H9 (cell line): ENCODE measurements around the gene R3HDM2. TPM values are rescaled to one million over a fixed set of nuclear protein-coding genes. Genes with fewer than 3 reads are reported as not detected.

ENCODE experiments used
- DNase-seq: peaks from one replicate; pipeline ENCODE4 v3.0.0-alpha.2; 2017
- H2AFZ ChIP-seq: one replicate; pipeline ENCODE4 v1.6.1; 2013; ENCODE audit warnings: mild to moderate bottlenecking, low read length, control low read depth, moderate library complexity
- H2AK5ac ChIP-seq: 2 replicates; pipeline ENCODE4 v1.6.1; 2013; ENCODE audit warnings: low read length, control low read depth, mixed read lengths; ENCODE audit not compliant: insufficient read length
- H2BK120ac ChIP-seq: one replicate; pipeline ENCODE4 v1.6.1; 2013; ENCODE audit warnings: low read depth, mild to moderate bottlenecking, low read length, control low read depth, inconsistent platforms; ENCODE audit not compliant: poor library complexity, severe bottlenecking
- H2BK12ac ChIP-seq: 2 replicates; pipeline ENCODE4 v1.6.1; 2013; ENCODE audit warnings: low read length, control low read depth, mixed read lengths, low read depth; ENCODE audit not compliant: insufficient read length
- H2BK15ac ChIP-seq: 2 replicates; pipeline ENCODE4 v1.6.1; 2013; ENCODE audit warnings: low read depth, low read length, control low read depth
- H2BK20ac ChIP-seq: one replicate; pipeline ENCODE4 v1.6.1; 2013; ENCODE audit warnings: low read depth, mild to moderate bottlenecking, low read length, control low read depth, inconsistent platforms; ENCODE audit not compliant: poor library complexity, severe bottlenecking
- H2BK5ac ChIP-seq: 2 replicates; pipeline ENCODE4 v1.6.1; 2013; ENCODE audit warnings: low read length, control low read depth, mixed read lengths; ENCODE audit not compliant: insufficient read length
- H3K14ac ChIP-seq: 2 replicates; pipeline ENCODE4 v1.6.1; 2013; ENCODE audit warnings: low read length, control low read depth; ENCODE audit not compliant: insufficient read depth
- H3K18ac ChIP-seq: 2 replicates; pipeline ENCODE4 v1.6.1; 2013; ENCODE audit warnings: low read depth, mild to moderate bottlenecking, mixed read lengths, low read length, control low read depth; ENCODE audit not compliant: insufficient read length
- H3K23ac ChIP-seq: 2 replicates; pipeline ENCODE4 v1.6.1; 2013; ENCODE audit warnings: low read length, control low read depth, mixed read lengths, low read depth; ENCODE audit not compliant: insufficient read length
- H3K23me2 ChIP-seq: 2 replicates; pipeline ENCODE4 v1.6.1; 2013; ENCODE audit warnings: low read depth, mild to moderate bottlenecking, mixed read lengths, low read length, control low read depth; ENCODE audit not compliant: insufficient read length, poor library complexity, severe bottlenecking
- H3K27ac ChIP-seq: 2 replicates; pipeline ENCODE4 v1.5.1; 2013; ENCODE audit warnings: low read length, control low read depth, mixed read lengths, low read depth; ENCODE audit not compliant: insufficient read length
- H3K27me3 ChIP-seq: 2 replicates; pipeline ENCODE4 v1.6.1; 2013; ENCODE audit warnings: low read length, control low read depth, inconsistent platforms; ENCODE audit not compliant: insufficient read depth
- H3K4ac ChIP-seq: 2 replicates; pipeline ENCODE4 v1.6.1; 2013; ENCODE audit warnings: low read depth, mild to moderate bottlenecking, control low read depth, inconsistent platforms, low read length, moderate library complexity
- H3K4me1 ChIP-seq: 2 replicates; pipeline ENCODE4 v1.6.1; 2013; ENCODE audit warnings: low read length, control low read depth, inconsistent platforms; ENCODE audit not compliant: insufficient read depth
- H3K4me2 ChIP-seq: 2 replicates; pipeline ENCODE4 v1.6.1; 2013; ENCODE audit warnings: low read length, control low read depth, mixed read lengths; ENCODE audit not compliant: insufficient read length, insufficient read depth
- H3K56ac ChIP-seq: 2 replicates; pipeline ENCODE4 v1.6.1; 2013; ENCODE audit warnings: low read depth, mild to moderate bottlenecking, mixed read lengths, low read length, control low read depth; ENCODE audit not compliant: insufficient read length
- H3K79me1 ChIP-seq: 2 replicates; pipeline ENCODE4 v1.6.1; 2013; ENCODE audit warnings: low read depth, mild to moderate bottlenecking, moderate library complexity, low read length, control low read depth, inconsistent platforms; ENCODE audit not compliant: insufficient read depth, poor library complexity, severe bottlenecking
- H3K79me2 ChIP-seq: 2 replicates; pipeline ENCODE4 v1.6.1; 2013; ENCODE audit warnings: low read length, control low read depth, inconsistent platforms; ENCODE audit not compliant: insufficient read depth
- H3K9ac ChIP-seq: 2 replicates; pipeline ENCODE4 v1.6.1; 2013; ENCODE audit warnings: low read length, control low read depth, mixed read lengths; ENCODE audit not compliant: insufficient read length; ENCODE audit errors: extremely low read depth
- H3K9me3 ChIP-seq: one replicate; pipeline ENCODE4 v1.6.1; 2013; ENCODE audit warnings: low read depth, low read length, inconsistent platforms; ENCODE audit not compliant: control insufficient read depth
- H3T11ph ChIP-seq: one replicate; pipeline ENCODE4 v1.6.1; 2013; ENCODE audit warnings: mild to moderate bottlenecking, low read length, control low read depth, inconsistent platforms
- H4K20me1 ChIP-seq: one replicate; pipeline ENCODE4 v1.6.1; 2013; ENCODE audit not compliant: control insufficient read depth, insufficient read length, insufficient read depth
- H4K5ac ChIP-seq: 2 replicates; pipeline ENCODE4 v1.6.1; 2013; ENCODE audit warnings: low read depth, mild to moderate bottlenecking, mixed read lengths, low read length, control low read depth; ENCODE audit not compliant: insufficient read length
- H4K8ac ChIP-seq: replicated peaks from 2 replicates; pipeline ENCODE4 v1.6.1; 2013; ENCODE audit warnings: low read length, control low read depth, mixed read lengths, low read depth; ENCODE audit not compliant: insufficient read length
- H4K91ac ChIP-seq: 2 replicates; pipeline ENCODE4 v1.6.1; 2013; ENCODE audit warnings: low read depth, mild to moderate bottlenecking, moderate library complexity, mixed read lengths, low read length, control low read depth; ENCODE audit not compliant: insufficient read length
- H3K27ac Mint-ChIP-seq, 3 experiments: 2 replicates in 2 of 3; 3 replicates in 1 of 3; pipeline ENCODE4 v1.8.0; 2020 to 2021; ENCODE audit warnings: mixed read lengths in 3 of 3, mild to moderate bottlenecking in 1 of 3, moderate library complexity in 1 of 3
- H3K27me3 Mint-ChIP-seq: 2 replicates; pipeline ENCODE4 v1.8.0; 2021; ENCODE audit warnings: low read depth, mild to moderate bottlenecking, moderate library complexity, mixed read lengths
- H3K36me3 Mint-ChIP-seq, 3 experiments: 2 replicates in 2 of 3; 3 replicates in 1 of 3; pipeline ENCODE4 v1.8.0; 2020 to 2021; ENCODE audit warnings: low read depth in 3 of 3, mixed read lengths in 3 of 3; ENCODE audit not compliant: insufficient read depth in 1 of 3
- H3K4me1 Mint-ChIP-seq, 2 experiments: 2 replicates each; pipeline ENCODE4 v1.8.0; 2020; ENCODE audit warnings: mixed read lengths in 2 of 2
- H3K4me3 Mint-ChIP-seq, 2 experiments: 2 replicates in 1 of 2; 3 replicates in 1 of 2; pipeline ENCODE4 v1.8.0; 2020 to 2021; ENCODE audit warnings: mild to moderate bottlenecking in 2 of 2, mixed read lengths in 2 of 2, moderate library complexity in 1 of 2
- H3K9me3 Mint-ChIP-seq, 2 experiments: 2 replicates in 1 of 2; 3 replicates in 1 of 2; pipeline ENCODE4 v1.8.0; 2020; ENCODE audit warnings: mild to moderate bottlenecking in 2 of 2, mixed read lengths in 2 of 2, moderate library complexity in 1 of 2
- WGBS: extraction: QIAGEN DNeasy Blood & Tissue Kit; methylation state at CpG from one replicate; pipeline ENCODE4 v1.1.7; 2013; ENCODE audit warnings: missing lambda C conversion rate, low lambda C conversion rate, mixed read lengths; ENCODE audit not compliant: insufficient read length; ENCODE audit errors: extremely low coverage; 5-methylcytosine and 5-hydroxymethylcytosine counted together
- total RNA-seq: library from RNA; stranded (reverse); gene quantifications from 2 replicates; pipeline ENCODE4 v1.2.1, GENCODE V29; 2021
- TF ChIP-seq, protein P1 (sequence below): fragments of 200-600 bp; sonication (generic); conservative IDR thresholded peaks from 3 replicates; pipeline ENCODE4 v1.8.0; 2021; ENCODE audit warnings: antibody characterized with exemption, mild to moderate bottlenecking

The R3HDM2 gene
- total RNA-seq, 1 experiment from 2014 or later = 43.9 TPM

GRCh38 chr12:57448669-57449068, 17.8 kb upstream of the R3HDM2 start:
- H3K4me3 Mint-ChIP-seq = no peak overlapping the region
- WGBS = no CpG with 5 or more reads among the region's 2 CpGs
- Histone ChIP-seq H2BK120ac (no peak overlapping the region), H4K91ac (no peak overlapping the region), H2BK15ac (no peak overlapping the region), H2AK5ac (no peak overlapping the region), H3K27me3 (no peaks in the 10 kb centered on the region), H3K4me1 (no peaks in the 10 kb centered on the region; the same call in 1 of the 2 replicates), H3K4ac (no peak overlapping the region), H3K23ac (no peak overlapping the region), H4K20me1 (no peaks in the 10 kb centered on the region), H4K8ac (no peak overlapping the region), H3K4me2 (no peak overlapping the region), H3K79me1 (no peaks in the 10 kb centered on the region), H3K27ac (no peak overlapping the region), H3K56ac (no peak overlapping the region), H2BK20ac (no peak overlapping the region), H2BK5ac (no peak overlapping the region), H4K5ac (no peak overlapping the region), H3K14ac (no peak overlapping the region), H3K9ac (no peak overlapping the region), H2AFZ (no peak overlapping the region), H2BK12ac (no peak overlapping the region), H3K79me2 (no peaks in the 10 kb centered on the region), H3K18ac (no peak overlapping the region), H3K9me3 (no peaks in the 10 kb centered on the region), H3T11ph (no peak overlapping the region), H3K23me2 (no peaks in the 10 kb centered on the region)
- no peaks in the 10 kb centered on the region for H3K9me3 Mint-ChIP-seq
- H3K27me3 Mint-ChIP-seq = no peaks in the 10 kb centered on the region; the same call in 1 of the 2 replicates
- DNase-seq = no peak
- H3K4me1 Mint-ChIP-seq = peaks cover 12 to 19% of the 10 kb centered on the region in 2 experiments
- H3K36me3 Mint-ChIP-seq = peaks cover 0 to 2% (median 0%) of the 10 kb centered on the region in 3 experiments; a peak in 1 of 7 replicates
- TF ChIP-seq, protein P1, sequence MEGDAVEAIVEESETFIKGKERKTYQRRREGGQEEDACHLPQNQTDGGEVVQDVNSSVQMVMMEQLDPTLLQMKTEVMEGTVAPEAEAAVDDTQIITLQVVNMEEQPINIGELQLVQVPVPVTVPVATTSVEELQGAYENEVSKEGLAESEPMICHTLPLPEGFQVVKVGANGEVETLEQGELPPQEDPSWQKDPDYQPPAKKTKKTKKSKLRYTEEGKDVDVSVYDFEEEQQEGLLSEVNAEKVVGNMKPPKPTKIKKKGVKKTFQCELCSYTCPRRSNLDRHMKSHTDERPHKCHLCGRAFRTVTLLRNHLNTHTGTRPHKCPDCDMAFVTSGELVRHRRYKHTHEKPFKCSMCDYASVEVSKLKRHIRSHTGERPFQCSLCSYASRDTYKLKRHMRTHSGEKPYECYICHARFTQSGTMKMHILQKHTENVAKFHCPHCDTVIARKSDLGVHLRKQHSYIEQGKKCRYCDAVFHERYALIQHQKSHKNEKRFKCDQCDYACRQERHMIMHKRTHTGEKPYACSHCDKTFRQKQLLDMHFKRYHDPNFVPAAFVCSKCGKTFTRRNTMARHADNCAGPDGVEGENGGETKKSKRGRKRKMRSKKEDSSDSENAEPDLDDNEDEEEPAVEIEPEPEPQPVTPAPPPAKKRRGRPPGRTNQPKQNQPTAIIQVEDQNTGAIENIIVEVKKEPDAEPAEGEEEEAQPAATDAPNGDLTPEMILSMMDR = no peak
- H3K27ac Mint-ChIP-seq = no peak overlapping the region
